ENCODE measurements around the gene XRCC5. TPM values are rescaled to one million over a fixed set of nuclear protein-coding genes. Genes with fewer than 3 reads are reported as not detected.

The XRCC5 gene
- total RNA-seq, 1 experiment from 2014 or later = 618 TPM

GRCh38 chr2:216245391-216245975, 136.3 kb downstream of the XRCC5 start:
- H3K4me3 Mint-ChIP-seq = no peak overlapping the region
- no peaks in the 10 kb centered on the region for H3K23me2 ChIP-seq (ENCODE audit: insufficient read length, low read depth, low read length, poor library complexity, severe bottlenecking)
- no peaks in the 10 kb centered on the region for H4K20me1 ChIP-seq (ENCODE audit: control insufficient read depth, insufficient read depth, insufficient read length)
- H3K27me3 ChIP-seq (ENCODE audit: insufficient read depth, low read length) = no peaks in the 10 kb centered on the region
- H4K91ac ChIP-seq (ENCODE audit: insufficient read length, low read depth, low read length) = no peak overlapping the region
- H3K27ac Mint-ChIP-seq = no peak overlapping the region
- no peak overlapping the region for H4K8ac ChIP-seq (replicated peaks; ENCODE audit: insufficient read length, low read depth, low read length)
- H2AFZ ChIP-seq (ENCODE audit: low read length) = no peak overlapping the region
- no peak overlapping the region for H3K18ac ChIP-seq (ENCODE audit: insufficient read length, low read depth, low read length)
- H3K9me3 ChIP-seq (ENCODE audit: control insufficient read depth, low read depth, low read length) = no peaks in the 10 kb centered on the region
- no peak for DNase-seq
- H3K27ac ChIP-seq (ENCODE audit: insufficient read length, low read depth, low read length) = no peak overlapping the region
- no peak overlapping the region for H3K4ac ChIP-seq (ENCODE audit: low read depth, low read length)
- WGBS (ENCODE audit: extremely low coverage, insufficient read length, low lambda C conversion rate) = no CpG with 5 or more reads among the region's 6 CpGs
- H3K56ac ChIP-seq (ENCODE audit: insufficient read length, low read depth, low read length) = no peak overlapping the region
- H3K4me2 ChIP-seq (ENCODE audit: insufficient read depth, insufficient read length, low read length) = no peak overlapping the region
- H2AK5ac ChIP-seq (ENCODE audit: insufficient read length, low read length) = no peak overlapping the region
- no peaks in the 10 kb centered on the region for H3K79me2 ChIP-seq (ENCODE audit: insufficient read depth, low read length)
- no peaks in the 10 kb centered on the region for H3K36me3 Mint-ChIP-seq (ENCODE audit: insufficient read depth in 1 of 3, low read depth in 3 of 3)
- peaks cover 0 to 6% of the 10 kb centered on the region in 2 experiments; a peak in 2 of 5 replicates for H3K9me3 Mint-ChIP-seq
- no peak overlapping the region for H3K23ac ChIP-seq (ENCODE audit: insufficient read length, low read depth, low read length)
- no peak overlapping the region for H2BK5ac ChIP-seq (ENCODE audit: insufficient read length, low read length)
- no peak overlapping the region for H2BK15ac ChIP-seq (ENCODE audit: low read depth, low read length)
- TF ChIP-seq, protein P1, sequence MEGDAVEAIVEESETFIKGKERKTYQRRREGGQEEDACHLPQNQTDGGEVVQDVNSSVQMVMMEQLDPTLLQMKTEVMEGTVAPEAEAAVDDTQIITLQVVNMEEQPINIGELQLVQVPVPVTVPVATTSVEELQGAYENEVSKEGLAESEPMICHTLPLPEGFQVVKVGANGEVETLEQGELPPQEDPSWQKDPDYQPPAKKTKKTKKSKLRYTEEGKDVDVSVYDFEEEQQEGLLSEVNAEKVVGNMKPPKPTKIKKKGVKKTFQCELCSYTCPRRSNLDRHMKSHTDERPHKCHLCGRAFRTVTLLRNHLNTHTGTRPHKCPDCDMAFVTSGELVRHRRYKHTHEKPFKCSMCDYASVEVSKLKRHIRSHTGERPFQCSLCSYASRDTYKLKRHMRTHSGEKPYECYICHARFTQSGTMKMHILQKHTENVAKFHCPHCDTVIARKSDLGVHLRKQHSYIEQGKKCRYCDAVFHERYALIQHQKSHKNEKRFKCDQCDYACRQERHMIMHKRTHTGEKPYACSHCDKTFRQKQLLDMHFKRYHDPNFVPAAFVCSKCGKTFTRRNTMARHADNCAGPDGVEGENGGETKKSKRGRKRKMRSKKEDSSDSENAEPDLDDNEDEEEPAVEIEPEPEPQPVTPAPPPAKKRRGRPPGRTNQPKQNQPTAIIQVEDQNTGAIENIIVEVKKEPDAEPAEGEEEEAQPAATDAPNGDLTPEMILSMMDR (conservative IDR thresholded peaks at IDR 0.05) = no peak
- no peak overlapping the region for H2BK12ac ChIP-seq (ENCODE audit: insufficient read length, low read depth, low read length)
- no peak overlapping the region for H3T11ph ChIP-seq (ENCODE audit: low read length)
- H3K9ac ChIP-seq (ENCODE audit: extremely low read depth, insufficient read length, low read length) = no peak overlapping the region
- H3K4me1 Mint-ChIP-seq = peaks cover 15 to 20% of the 10 kb centered on the region in 2 experiments
- H3K14ac ChIP-seq (ENCODE audit: insufficient read depth, low read length) = no peak overlapping the region
- H3K4me1 ChIP-seq (ENCODE audit: insufficient read depth, low read length) = peaks cover 6% of the 10 kb centered on the region; the same call in 1 of the 2 replicates
- no peak overlapping the region for H2BK120ac ChIP-seq (ENCODE audit: low read depth, low read length, poor library complexity, severe bottlenecking)
- no peak overlapping the region for H4K5ac ChIP-seq (ENCODE audit: insufficient read length, low read depth, low read length)
- no peak overlapping the region for H2BK20ac ChIP-seq (ENCODE audit: low read depth, low read length, poor library complexity, severe bottlenecking)
- no peaks in the 10 kb centered on the region for H3K79me1 ChIP-seq (ENCODE audit: insufficient read depth, low read depth, low read length, poor library complexity, severe bottlenecking)
- H3K27me3 Mint-ChIP-seq (ENCODE audit: low read depth) = peaks cover 6% of the 10 kb centered on the region; the same call in 1 of the 2 replicates
